ENCODE measurements around the gene HECTD4. TPM values are rescaled to one million over a fixed set of nuclear protein-coding genes. Genes with fewer than 3 reads are reported as not detected.

The HECTD4 gene
- total RNA-seq, 1 experiment from 2014 or later: 30.0 TPM

GRCh38 chr12:112317481-112317880, 64.8 kb downstream of the HECTD4 start:
- no peaks in the 10 kb centered on the region; a peak in 1 of 5 replicates for H3K9me3 Mint-ChIP-seq
- Histone ChIP-seq H3K18ac (ENCODE audit: insufficient read length, low read depth, low read length) (no peak overlapping the region), H3K79me1 (ENCODE audit: insufficient read depth, low read depth, low read length, poor library complexity, severe bottlenecking) (no peaks in the 10 kb centered on the region), H3K9ac (ENCODE audit: extremely low read depth, insufficient read length, low read length) (no peak overlapping the region), H4K20me1 (ENCODE audit: control insufficient read depth, insufficient read depth, insufficient read length) (no peaks in the 10 kb centered on the region), H3K27me3 (ENCODE audit: insufficient read depth, low read length) (no peaks in the 10 kb centered on the region), H3T11ph (ENCODE audit: low read length) (no peak overlapping the region), H3K27ac (ENCODE audit: insufficient read length, low read depth, low read length) (no peak overlapping the region), H3K23me2 (ENCODE audit: insufficient read length, low read depth, low read length, poor library complexity, severe bottlenecking) (no peaks in the 10 kb centered on the region), H3K79me2 (ENCODE audit: insufficient read depth, low read length) (no peaks in the 10 kb centered on the region), H3K4ac (ENCODE audit: low read depth, low read length) (no peak overlapping the region), H4K8ac (replicated peaks; ENCODE audit: insufficient read length, low read depth, low read length) (no peak overlapping the region), H2BK5ac (ENCODE audit: insufficient read length, low read length) (no peak overlapping the region), H2AK5ac (ENCODE audit: insufficient read length, low read length) (no peak overlapping the region), H3K14ac (ENCODE audit: insufficient read depth, low read length) (no peak overlapping the region), H3K9me3 (ENCODE audit: control insufficient read depth, low read depth, low read length) (no peaks in the 10 kb centered on the region), H2AFZ (ENCODE audit: low read length) (no peak overlapping the region), H3K4me1 (ENCODE audit: insufficient read depth, low read length) (peaks cover 2% of the 10 kb centered on the region; the same call in 1 of the 2 replicates), H3K56ac (ENCODE audit: insufficient read length, low read depth, low read length) (no peak overlapping the region), H4K5ac (ENCODE audit: insufficient read length, low read depth, low read length) (no peak overlapping the region), H3K4me2 (ENCODE audit: insufficient read depth, insufficient read length, low read length) (no peak overlapping the region), H2BK15ac (ENCODE audit: low read depth, low read length) (no peak overlapping the region), H3K23ac (ENCODE audit: insufficient read length, low read depth, low read length) (no peak overlapping the region), H4K91ac (ENCODE audit: insufficient read length, low read depth, low read length) (no peak overlapping the region), H2BK12ac (ENCODE audit: insufficient read length, low read depth, low read length) (no peak overlapping the region), H2BK120ac (ENCODE audit: low read depth, low read length, poor library complexity, severe bottlenecking) (no peak overlapping the region), H2BK20ac (ENCODE audit: low read depth, low read length, poor library complexity, severe bottlenecking) (no peak overlapping the region)
- DNase-seq: no peak
- TF ChIP-seq, protein P1, sequence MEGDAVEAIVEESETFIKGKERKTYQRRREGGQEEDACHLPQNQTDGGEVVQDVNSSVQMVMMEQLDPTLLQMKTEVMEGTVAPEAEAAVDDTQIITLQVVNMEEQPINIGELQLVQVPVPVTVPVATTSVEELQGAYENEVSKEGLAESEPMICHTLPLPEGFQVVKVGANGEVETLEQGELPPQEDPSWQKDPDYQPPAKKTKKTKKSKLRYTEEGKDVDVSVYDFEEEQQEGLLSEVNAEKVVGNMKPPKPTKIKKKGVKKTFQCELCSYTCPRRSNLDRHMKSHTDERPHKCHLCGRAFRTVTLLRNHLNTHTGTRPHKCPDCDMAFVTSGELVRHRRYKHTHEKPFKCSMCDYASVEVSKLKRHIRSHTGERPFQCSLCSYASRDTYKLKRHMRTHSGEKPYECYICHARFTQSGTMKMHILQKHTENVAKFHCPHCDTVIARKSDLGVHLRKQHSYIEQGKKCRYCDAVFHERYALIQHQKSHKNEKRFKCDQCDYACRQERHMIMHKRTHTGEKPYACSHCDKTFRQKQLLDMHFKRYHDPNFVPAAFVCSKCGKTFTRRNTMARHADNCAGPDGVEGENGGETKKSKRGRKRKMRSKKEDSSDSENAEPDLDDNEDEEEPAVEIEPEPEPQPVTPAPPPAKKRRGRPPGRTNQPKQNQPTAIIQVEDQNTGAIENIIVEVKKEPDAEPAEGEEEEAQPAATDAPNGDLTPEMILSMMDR (conservative IDR thresholded peaks at IDR 0.05): no peak
- no peak overlapping the region for H3K4me3 Mint-ChIP-seq
- WGBS (ENCODE audit: extremely low coverage, insufficient read length, low lambda C conversion rate): no CpG with 5 or more reads among the region's 6 CpGs
- peaks cover 0 to 8% (median 0%) of the 10 kb centered on the region in 3 experiments; a peak in 3 of 7 replicates for H3K36me3 Mint-ChIP-seq (ENCODE audit: insufficient read depth in 1 of 3, low read depth in 3 of 3)
- H3K27ac Mint-ChIP-seq: no peak overlapping the region
- H3K27me3 Mint-ChIP-seq (ENCODE audit: low read depth): no peaks in the 10 kb centered on the region
- H3K4me1 Mint-ChIP-seq: peaks cover 16% of the 10 kb centered on the region in 2 experiments

All from H9 (cell line).